AG10803 (cell line): Measurements from ENCODE around the gene TXNRD2.

Source experiments
- DNase-seq: peaks from one replicate; pipeline ENCODE4 v3.0.0; 2010; ENCODE audit warnings: low read depth
- H3K4me3 ChIP-seq: 2 replicates; pipeline ENCODE4 v1.5.1; 2011; ENCODE audit warnings: mild to moderate bottlenecking, low read length, control low read depth
- CTCF ChIP-seq: conservative IDR thresholded peaks from 2 replicates; pipeline ENCODE4 v1.5.1; 2011; ENCODE audit warnings: mild to moderate bottlenecking, low read length, control low read depth, inconsistent platforms

TXNRD2 gene

GRCh38 chr22:19973551-19974267 lies 32.1 kb upstream of the TXNRD2 start:
- DNase-seq: no peak
- no peak overlapping the region for H3K4me3 ChIP-seq
- no peak for TF ChIP-seq CTCF

- no peak for TF ChIP-seq CTCF
- H3K4me3 ChIP-seq: no peak overlapping the region
- DNase-seq: no peak
Measured at GRCh38 chr22:19972652-19973550, 31.3 kb upstream of the TXNRD2 start.

- no peak for DNase-seq
- no peak overlapping the region for H3K4me3 ChIP-seq
- TF ChIP-seq CTCF: no peak
Measured at GRCh38 chr22:19972251-19972650, 30.6 kb upstream of the TXNRD2 start.

- DNase-seq: no peak
- no peak for TF ChIP-seq CTCF
- H3K4me3 ChIP-seq: no peak overlapping the region
Measured at GRCh38 chr22:19971276-19972124, 29.9 kb upstream of the TXNRD2 start.

- H3K4me3 ChIP-seq: no peak overlapping the region
- peak; percentile 76 for TF ChIP-seq CTCF
- peak; percentile 51 for DNase-seq
Measured at GRCh38 chr22:19970479-19971275, 29.1 kb upstream of the TXNRD2 start.

GRCh38 chr22:19970031-19970478 lies 28.4 kb upstream of the TXNRD2 start:
- DNase-seq: no peak
- no peak overlapping the region for H3K4me3 ChIP-seq
- no peak for TF ChIP-seq CTCF
